Measurements from ENCODE around the gene TLCD4. TPM values are rescaled to one million over a fixed set of nuclear protein-coding genes. Genes with fewer than 3 reads are reported as not detected.
A peak's percentile ranks its signal among the peaks of the same experiment; 100 is the strongest.

TLCD4 gene
- total and polyA plus RNA-seq, 2 of the 13 experiments (the other 11 are each of a cell fraction or from before 2014, with no cell fraction given) = 4.7 to 14.5 TPM

DNA sequence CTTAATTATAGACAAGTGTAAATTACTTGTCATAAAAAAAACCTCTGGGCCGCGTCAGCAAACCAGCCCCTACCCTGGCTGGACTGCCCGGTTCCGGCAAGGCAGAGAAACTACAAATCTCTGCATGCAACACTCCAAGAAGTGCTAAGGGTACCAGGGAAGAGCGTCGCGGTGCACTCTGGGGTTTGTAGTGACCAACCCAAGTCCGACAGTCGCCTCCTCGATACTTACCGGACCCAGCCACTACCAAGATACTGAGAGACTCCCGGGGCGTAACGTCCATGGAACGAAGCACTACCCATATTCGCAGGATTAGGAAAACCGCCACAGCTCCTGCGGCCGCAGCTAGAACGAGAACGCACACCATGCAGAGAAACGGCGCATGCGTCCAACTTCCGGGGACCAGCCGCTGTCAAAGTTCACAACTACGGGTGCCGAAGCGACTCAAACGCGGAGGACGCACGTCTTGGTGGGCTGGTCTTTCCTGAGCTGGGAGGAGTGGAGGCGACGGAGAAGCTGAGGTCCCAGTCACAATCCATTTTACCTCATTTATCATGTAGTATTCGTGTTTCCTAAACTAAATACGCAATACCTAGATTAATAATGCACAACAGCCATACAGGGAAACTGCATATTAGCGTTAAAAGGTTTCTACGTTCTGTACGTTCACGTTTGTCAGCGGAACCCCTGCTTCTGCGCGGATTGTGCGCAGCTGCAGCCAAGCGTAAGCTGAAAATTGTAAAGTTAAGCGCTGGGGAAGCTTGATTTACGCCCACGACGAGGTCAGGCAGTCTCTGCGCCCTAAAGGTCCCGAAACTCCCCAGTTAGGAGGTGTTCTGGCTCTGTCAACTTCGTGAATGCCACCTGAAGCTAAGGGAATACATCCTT is 44.4 kb upstream of the TLCD4 start, which contains the start of gene ALG14 (continued):
- TF ChIP-seq, protein P1, sequence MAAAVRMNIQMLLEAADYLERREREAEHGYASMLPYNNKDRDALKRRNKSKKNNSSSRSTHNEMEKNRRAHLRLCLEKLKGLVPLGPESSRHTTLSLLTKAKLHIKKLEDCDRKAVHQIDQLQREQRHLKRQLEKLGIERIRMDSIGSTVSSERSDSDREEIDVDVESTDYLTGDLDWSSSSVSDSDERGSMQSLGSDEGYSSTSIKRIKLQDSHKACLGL (CRISPR knock-in tag; IDR thresholded peaks at IDR 0.05) = no peak
- TF ChIP-seq BRD4 (CRISPR knock-in tag; IDR thresholded peaks at IDR 0.05) = no peak
- TF ChIP-seq, protein P2, sequence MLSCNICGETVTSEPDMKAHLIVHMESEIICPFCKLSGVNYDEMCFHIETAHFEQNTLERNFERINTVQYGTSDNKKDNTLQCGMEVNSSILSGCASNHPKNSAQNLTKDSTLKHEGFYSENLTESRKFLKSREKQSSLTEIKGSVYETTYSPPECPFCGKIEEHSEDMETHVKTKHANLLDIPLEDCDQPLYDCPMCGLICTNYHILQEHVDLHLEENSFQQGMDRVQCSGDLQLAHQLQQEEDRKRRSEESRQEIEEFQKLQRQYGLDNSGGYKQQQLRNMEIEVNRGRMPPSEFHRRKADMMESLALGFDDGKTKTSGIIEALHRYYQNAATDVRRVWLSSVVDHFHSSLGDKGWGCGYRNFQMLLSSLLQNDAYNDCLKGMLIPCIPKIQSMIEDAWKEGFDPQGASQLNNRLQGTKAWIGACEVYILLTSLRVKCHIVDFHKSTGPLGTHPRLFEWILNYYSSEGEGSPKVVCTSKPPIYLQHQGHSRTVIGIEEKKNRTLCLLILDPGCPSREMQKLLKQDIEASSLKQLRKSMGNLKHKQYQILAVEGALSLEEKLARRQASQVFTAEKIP (CRISPR knock-in tag; IDR thresholded peaks at IDR 0.05; ENCODE audit: borderline replicate concordance) = no peak
- no peak for TF ChIP-seq ZNF431 (CRISPR knock-in tag; IDR thresholded peaks at IDR 0.05; ENCODE audit: borderline replicate concordance, low read depth)
- TF ChIP-seq NFE2L1 (CRISPR knock-in tag; IDR thresholded peaks at IDR 0.05; ENCODE audit: borderline replicate concordance) = no peak
- TF ChIP-seq KDM1A (CRISPR knock-in tag; IDR thresholded peaks at IDR 0.05) = no peak
- TF ChIP-seq RAD51 (IDR thresholded peaks at IDR 0.05; ENCODE audit: borderline replicate concordance) = no peak
- TF ChIP-seq ATF1 (CRISPR knock-in tag; IDR thresholded peaks at IDR 0.05) = peak; percentile 68
- peak; percentile 43; the same call in 1 of the 2 replicates for TF ChIP-seq ZBTB38 (CRISPR knock-in tag; IDR thresholded peaks at IDR 0.05)
- TF ChIP-seq ZNF552 (CRISPR knock-in tag; IDR thresholded peaks at IDR 0.05; ENCODE audit: borderline replicate concordance) = 0 out of 2 replicates have a peak, but pooled peaks have one; percentile 81
- no peak for TF ChIP-seq MIER2 (CRISPR knock-in tag; IDR thresholded peaks at IDR 0.05)
- no peak for TF ChIP-seq REL (CRISPR knock-in tag; conservative IDR thresholded peaks at IDR 0.05)
- no peak for TF ChIP-seq ZNF678 (CRISPR knock-in tag; IDR thresholded peaks at IDR 0.05)
- TF ChIP-seq, protein P3, sequence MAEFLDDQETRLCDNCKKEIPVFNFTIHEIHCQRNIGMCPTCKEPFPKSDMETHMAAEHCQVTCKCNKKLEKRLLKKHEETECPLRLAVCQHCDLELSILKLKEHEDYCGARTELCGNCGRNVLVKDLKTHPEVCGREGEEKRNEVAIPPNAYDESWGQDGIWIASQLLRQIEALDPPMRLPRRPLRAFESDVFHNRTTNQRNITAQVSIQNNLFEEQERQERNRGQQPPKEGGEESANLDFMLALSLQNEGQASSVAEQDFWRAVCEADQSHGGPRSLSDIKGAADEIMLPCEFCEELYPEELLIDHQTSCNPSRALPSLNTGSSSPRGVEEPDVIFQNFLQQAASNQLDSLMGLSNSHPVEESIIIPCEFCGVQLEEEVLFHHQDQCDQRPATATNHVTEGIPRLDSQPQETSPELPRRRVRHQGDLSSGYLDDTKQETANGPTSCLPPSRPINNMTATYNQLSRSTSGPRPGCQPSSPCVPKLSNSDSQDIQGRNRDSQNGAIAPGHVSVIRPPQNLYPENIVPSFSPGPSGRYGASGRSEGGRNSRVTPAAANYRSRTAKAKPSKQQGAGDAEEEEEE (CRISPR knock-in tag; IDR thresholded peaks at IDR 0.05; ENCODE audit: borderline replicate concordance) = no peak
- peak; percentile 79; the same call in 1 of the 2 replicates for TF ChIP-seq ZNF556 (CRISPR knock-in tag; IDR thresholded peaks at IDR 0.05; ENCODE audit: borderline replicate concordance)
- TF ChIP-seq, protein P4, sequence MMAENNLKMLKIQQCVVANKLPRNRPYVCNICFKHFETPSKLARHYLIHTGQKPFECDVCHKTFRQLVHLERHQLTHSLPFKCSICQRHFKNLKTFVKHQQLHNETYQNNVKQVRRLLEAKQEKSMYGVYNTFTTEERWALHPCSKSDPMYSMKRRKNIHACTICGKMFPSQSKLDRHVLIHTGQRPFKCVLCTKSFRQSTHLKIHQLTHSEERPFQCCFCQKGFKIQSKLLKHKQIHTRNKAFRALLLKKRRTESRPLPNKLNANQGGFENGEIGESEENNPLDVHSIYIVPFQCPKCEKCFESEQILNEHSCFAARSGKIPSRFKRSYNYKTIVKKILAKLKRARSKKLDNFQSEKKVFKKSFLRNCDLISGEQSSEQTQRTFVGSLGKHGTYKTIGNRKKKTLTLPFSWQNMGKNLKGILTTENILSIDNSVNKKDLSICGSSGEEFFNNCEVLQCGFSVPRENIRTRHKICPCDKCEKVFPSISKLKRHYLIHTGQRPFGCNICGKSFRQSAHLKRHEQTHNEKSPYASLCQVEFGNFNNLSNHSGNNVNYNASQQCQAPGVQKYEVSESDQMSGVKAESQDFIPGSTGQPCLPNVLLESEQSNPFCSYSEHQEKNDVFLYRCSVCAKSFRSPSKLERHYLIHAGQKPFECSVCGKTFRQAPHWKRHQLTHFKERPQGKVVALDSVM (CRISPR knock-in tag; IDR thresholded peaks at IDR 0.05) = no peak
- TF ChIP-seq, protein P5, sequence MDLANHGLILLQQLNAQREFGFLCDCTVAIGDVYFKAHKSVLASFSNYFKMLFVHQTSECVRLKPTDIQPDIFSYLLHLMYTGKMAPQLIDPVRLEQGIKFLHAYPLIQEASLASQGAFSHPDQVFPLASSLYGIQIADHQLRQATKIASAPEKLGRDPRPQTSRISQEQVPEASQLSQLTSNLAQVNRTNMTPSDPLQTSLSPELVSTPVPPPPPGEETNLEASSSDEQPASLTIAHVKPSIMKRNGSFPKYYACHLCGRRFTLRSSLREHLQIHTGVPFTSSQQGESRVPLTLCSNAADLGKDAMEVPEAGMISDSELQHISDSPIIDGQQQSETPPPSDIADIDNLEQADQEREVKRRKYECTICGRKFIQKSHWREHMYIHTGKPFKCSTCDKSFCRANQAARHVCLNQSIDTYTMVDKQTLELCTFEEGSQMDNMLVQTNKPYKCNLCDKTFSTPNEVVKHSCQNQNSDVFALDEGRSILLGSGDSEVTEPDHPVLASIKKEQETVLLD (CRISPR knock-in tag; IDR thresholded peaks at IDR 0.05; ENCODE audit: low read depth) = 0 out of 2 replicates have a peak, but pooled peaks have one; percentile 25
- no peak for TF ChIP-seq ZNF432 (CRISPR knock-in tag; IDR thresholded peaks at IDR 0.05; ENCODE audit: borderline replicate concordance)
- TF ChIP-seq, protein P6, sequence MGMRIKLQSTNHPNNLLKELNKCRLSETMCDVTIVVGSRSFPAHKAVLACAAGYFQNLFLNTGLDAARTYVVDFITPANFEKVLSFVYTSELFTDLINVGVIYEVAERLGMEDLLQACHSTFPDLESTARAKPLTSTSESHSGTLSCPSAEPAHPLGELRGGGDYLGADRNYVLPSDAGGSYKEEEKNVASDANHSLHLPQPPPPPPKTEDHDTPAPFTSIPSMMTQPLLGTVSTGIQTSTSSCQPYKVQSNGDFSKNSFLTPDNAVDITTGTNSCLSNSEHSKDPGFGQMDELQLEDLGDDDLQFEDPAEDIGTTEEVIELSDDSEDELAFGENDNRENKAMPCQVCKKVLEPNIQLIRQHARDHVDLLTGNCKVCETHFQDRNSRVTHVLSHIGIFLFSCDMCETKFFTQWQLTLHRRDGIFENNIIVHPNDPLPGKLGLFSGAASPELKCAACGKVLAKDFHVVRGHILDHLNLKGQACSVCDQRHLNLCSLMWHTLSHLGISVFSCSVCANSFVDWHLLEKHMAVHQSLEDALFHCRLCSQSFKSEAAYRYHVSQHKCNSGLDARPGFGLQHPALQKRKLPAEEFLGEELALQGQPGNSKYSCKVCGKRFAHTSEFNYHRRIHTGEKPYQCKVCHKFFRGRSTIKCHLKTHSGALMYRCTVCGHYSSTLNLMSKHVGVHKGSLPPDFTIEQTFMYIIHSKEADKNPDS (CRISPR knock-in tag; IDR thresholded peaks at IDR 0.05) = no peak
